Neutrophil (primary cell): ENCODE measurements around the gene TMEM45B.

Experiments
- H3K27ac ChIP-seq: fragments of 200-600 bp; sonication (generic); 2 replicates; pipeline ENCODE4 v1.5.1; 2016; ENCODE audit warnings: mild to moderate bottlenecking, moderate library complexity
- H3K27me3 ChIP-seq: fragments of 200-600 bp; sonication (generic); 2 replicates; pipeline ENCODE4 v1.6.0; 2016; ENCODE audit warnings: mild to moderate bottlenecking
- H3K36me3 ChIP-seq: fragments of 200-600 bp; sonication (generic); 2 replicates; pipeline ENCODE4 v1.5.1; 2017
- H3K4me1 ChIP-seq, 2 experiments: fragments of 200-600 bp in 1 of 2; sonication (generic) in 1 of 2; 1 replicate in 1 of 2; 2 replicates in 1 of 2; pipeline versions ENCODE4 v1.5.1 to v1.6.1; 2013 to 2016; ENCODE audit warnings: low read depth in 1 of 2, low read length in 1 of 2, mild to moderate bottlenecking in 1 of 2, moderate library complexity in 1 of 2; ENCODE audit not compliant: control insufficient read depth in 1 of 2, insufficient read depth in 1 of 2
- H3K4me3 ChIP-seq, 2 experiments: fragments of 200-600 bp in 1 of 2; sonication (generic) in 1 of 2; 1 replicate in 1 of 2; 2 replicates in 1 of 2; pipeline ENCODE4 v1.5.1; 2013 to 2016; ENCODE audit warnings: low read depth in 1 of 2, low read length in 1 of 2, mild to moderate bottlenecking in 1 of 2, moderate library complexity in 1 of 2
- H3K9me3 ChIP-seq: fragments of 200-600 bp; sonication (generic); 2 replicates; pipeline ENCODE4 v1.5.1; 2016
- TF ChIP-seq, protein P1 (sequence below): fragments of 200-600 bp; sonication (generic); IDR thresholded peaks from 2 replicates; pipeline ENCODE4 v1.5.1; 2016; ENCODE audit warnings: antibody characterized with exemption

The TMEM45B gene

GRCh38 chr11:129815596-129816461 lies at the start of gene TMEM45B:
Gene TMEM45B, plus strand, starts transcription at chr11:129815848. Its CDS starts 36,635 bp downstream, at chr11:129852483.
- H3K4me3 ChIP-seq = peak within 1 kb of the TSS; percentile 41 to 66
- peaks cover 6 to 17% of the 10 kb centered on the region in 2 experiments for H3K4me1 ChIP-seq
- H3K36me3 ChIP-seq = no peaks in the 10 kb centered on the region
- H3K27me3 ChIP-seq = peaks cover 96% of the 10 kb centered on the region
- no peaks in the 10 kb centered on the region for H3K9me3 ChIP-seq
- TF ChIP-seq, protein P1, sequence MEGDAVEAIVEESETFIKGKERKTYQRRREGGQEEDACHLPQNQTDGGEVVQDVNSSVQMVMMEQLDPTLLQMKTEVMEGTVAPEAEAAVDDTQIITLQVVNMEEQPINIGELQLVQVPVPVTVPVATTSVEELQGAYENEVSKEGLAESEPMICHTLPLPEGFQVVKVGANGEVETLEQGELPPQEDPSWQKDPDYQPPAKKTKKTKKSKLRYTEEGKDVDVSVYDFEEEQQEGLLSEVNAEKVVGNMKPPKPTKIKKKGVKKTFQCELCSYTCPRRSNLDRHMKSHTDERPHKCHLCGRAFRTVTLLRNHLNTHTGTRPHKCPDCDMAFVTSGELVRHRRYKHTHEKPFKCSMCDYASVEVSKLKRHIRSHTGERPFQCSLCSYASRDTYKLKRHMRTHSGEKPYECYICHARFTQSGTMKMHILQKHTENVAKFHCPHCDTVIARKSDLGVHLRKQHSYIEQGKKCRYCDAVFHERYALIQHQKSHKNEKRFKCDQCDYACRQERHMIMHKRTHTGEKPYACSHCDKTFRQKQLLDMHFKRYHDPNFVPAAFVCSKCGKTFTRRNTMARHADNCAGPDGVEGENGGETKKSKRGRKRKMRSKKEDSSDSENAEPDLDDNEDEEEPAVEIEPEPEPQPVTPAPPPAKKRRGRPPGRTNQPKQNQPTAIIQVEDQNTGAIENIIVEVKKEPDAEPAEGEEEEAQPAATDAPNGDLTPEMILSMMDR = no peak
- H3K27ac ChIP-seq = no peak within 1 kb of the TSS

- H3K9me3 ChIP-seq = no peaks in the 10 kb centered on the region
These were observed 48.6 kb upstream of the TMEM45B start for GRCh38 chr11:129766898-129767604.

DNA sequence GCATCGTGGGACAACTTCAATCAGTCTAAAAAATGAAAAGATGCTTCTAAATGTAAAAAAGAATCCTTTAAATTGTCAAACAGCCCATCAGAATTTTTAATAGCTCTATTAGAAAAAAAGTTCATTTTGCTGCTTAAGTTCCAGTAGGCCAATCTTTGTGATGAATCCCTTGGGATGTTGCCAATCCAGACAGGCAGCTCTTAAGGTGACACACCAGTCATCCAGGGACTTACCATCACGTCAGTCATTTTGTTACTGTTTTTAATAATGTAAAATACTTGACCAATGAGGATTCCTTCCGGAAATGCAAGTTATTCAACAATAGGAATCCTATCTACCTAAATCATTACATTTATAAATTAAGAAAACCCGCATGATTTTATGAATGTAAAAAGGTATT lies 47.8 kb upstream of the TMEM45B start:
- H3K9me3 ChIP-seq = no peaks in the 10 kb centered on the region
- no peaks in the 10 kb centered on the region for H3K4me1 ChIP-seq
- TF ChIP-seq, protein P1 = no peak
- no peak overlapping the region for H3K4me3 ChIP-seq
- H3K36me3 ChIP-seq = no peaks in the 10 kb centered on the region
- peaks cover 16% of the 10 kb centered on the region for H3K27me3 ChIP-seq
- no peak overlapping the region for H3K27ac ChIP-seq

More at GRCh38 chr11:129766898-129767604, 48.6 kb upstream of the TMEM45B start:
- TF ChIP-seq, protein P1 = no peak
- no peak overlapping the region for H3K4me3 ChIP-seq
- no peaks in the 10 kb centered on the region for H3K36me3 ChIP-seq
- H3K27ac ChIP-seq = no peak overlapping the region
- peaks cover 16% of the 10 kb centered on the region for H3K27me3 ChIP-seq
- H3K4me1 ChIP-seq = no peaks in the 10 kb centered on the region

- Histone ChIP-seq H3K4me3 (no peak overlapping the region), H3K27ac (no peak overlapping the region), H3K9me3 (no peaks in the 10 kb centered on the region), H3K27me3 (peaks cover 16% of the 10 kb centered on the region), H3K4me1 (no peaks in the 10 kb centered on the region), H3K36me3 (no peaks in the 10 kb centered on the region)
- TF ChIP-seq, protein P1 = no peak
These were observed 47.3 kb upstream of the TMEM45B start for GRCh38 chr11:129768356-129768755.

- Histone ChIP-seq H3K4me3 (no peak overlapping the region), H3K9me3 (no peaks in the 10 kb centered on the region), H3K27ac (no peak overlapping the region), H3K4me1 (no peaks in the 10 kb centered on the region), H3K36me3 (no peaks in the 10 kb centered on the region), H3K27me3 (peaks cover 16% of the 10 kb centered on the region)
- TF ChIP-seq, protein P1 = no peak
These were observed 46.6 kb upstream of the TMEM45B start for GRCh38 chr11:129769059-129769458.
